Mammary epithelial cell (primary cell): Measurements from ENCODE around the gene ACOX1.

ENCODE experiments used
- EZH2 ChIP-seq: IDR thresholded peaks from 2 replicates; pipeline ENCODE4 v1.6.1; 2012; ENCODE audit warnings: low read length, inconsistent platforms, borderline replicate concordance
- TF ChIP-seq, protein P1 (sequence below), 2 donors: IDR thresholded peaks in 1 of 2; conservative IDR thresholded peaks in 1 of 2; 2 replicates each; pipeline ENCODE4 v1.5.1; 2011 to 2012; ENCODE audit warnings: inconsistent platforms in 2 of 2, low read length in 2 of 2, mild to moderate bottlenecking in 2 of 2, control low read depth in 1 of 2, low read depth in 1 of 2; ENCODE audit not compliant: insufficient read depth in 1 of 2; ENCODE audit errors: extremely low read depth in 1 of 2

- TF ChIP-seq, protein P1, sequence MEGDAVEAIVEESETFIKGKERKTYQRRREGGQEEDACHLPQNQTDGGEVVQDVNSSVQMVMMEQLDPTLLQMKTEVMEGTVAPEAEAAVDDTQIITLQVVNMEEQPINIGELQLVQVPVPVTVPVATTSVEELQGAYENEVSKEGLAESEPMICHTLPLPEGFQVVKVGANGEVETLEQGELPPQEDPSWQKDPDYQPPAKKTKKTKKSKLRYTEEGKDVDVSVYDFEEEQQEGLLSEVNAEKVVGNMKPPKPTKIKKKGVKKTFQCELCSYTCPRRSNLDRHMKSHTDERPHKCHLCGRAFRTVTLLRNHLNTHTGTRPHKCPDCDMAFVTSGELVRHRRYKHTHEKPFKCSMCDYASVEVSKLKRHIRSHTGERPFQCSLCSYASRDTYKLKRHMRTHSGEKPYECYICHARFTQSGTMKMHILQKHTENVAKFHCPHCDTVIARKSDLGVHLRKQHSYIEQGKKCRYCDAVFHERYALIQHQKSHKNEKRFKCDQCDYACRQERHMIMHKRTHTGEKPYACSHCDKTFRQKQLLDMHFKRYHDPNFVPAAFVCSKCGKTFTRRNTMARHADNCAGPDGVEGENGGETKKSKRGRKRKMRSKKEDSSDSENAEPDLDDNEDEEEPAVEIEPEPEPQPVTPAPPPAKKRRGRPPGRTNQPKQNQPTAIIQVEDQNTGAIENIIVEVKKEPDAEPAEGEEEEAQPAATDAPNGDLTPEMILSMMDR (conservative IDR thresholded peaks at IDR 0.05 in 1 of 2, IDR thresholded peaks at IDR 0.05 in 1 of 2; ENCODE audit: extremely low read depth in 1 of 2, insufficient read depth in 1 of 2, low read depth in 1 of 2, low read length in 2 of 2) = no peak
- no peak for TF ChIP-seq EZH2
Observed at GRCh38 chr17:75943491-75943890, 35.5 kb downstream of the ACOX1 start.
